Measurements from ENCODE around the gene IL4R. TPM values are rescaled to one million over a fixed set of nuclear protein-coding genes. Genes with fewer than 3 reads are reported as not detected.

The IL4R gene
- total RNA-seq, 1 donor from 2014 or later: 9.6 TPM

- H3K27ac Mint-ChIP-seq: no peak overlapping the region
- no peak overlapping the region for H3K4me2 ChIP-seq
- no peak overlapping the region for H3K27ac ChIP-seq
Measured at GRCh38 chr16:27365142-27366089, 51.6 kb downstream of the IL4R start.

GRCh38 chr16:27366687-27367460, 53.1 kb downstream of the IL4R start:
- Mint-ChIP-seq H3K9me3 (no peaks in the 10 kb centered on the region), H3K36me3 (no peaks in the 10 kb centered on the region), H3K27me3 (ENCODE audit: insufficient read depth, low read depth) (peaks cover 2% of the 10 kb centered on the region), H3K4me3 (no peak overlapping the region), H3K4me1 (no peaks in the 10 kb centered on the region), H3K27ac (no peak overlapping the region)
- no peaks in the 10 kb centered on the region for H4K20me1 ChIP-seq (ENCODE audit: low read depth)
- no peaks in the 10 kb centered on the region for H3F3A ChIP-seq (ENCODE audit: low read depth)
- DNase-seq (ENCODE audit: low spot score): no peak
- no peak overlapping the region for H3K9ac ChIP-seq
- TF ChIP-seq EZH2 (IDR thresholded peaks at IDR 0.05) (no peak), CTCF (IDR thresholded peaks at IDR 0.05) (no peak), EZH2phosphoT487 (IDR thresholded peaks at IDR 0.05) (no peak)
- no peaks in the 10 kb centered on the region for H3K27me3 ChIP-seq
- H3K9me3 ChIP-seq (ENCODE audit: low read depth): no peaks in the 10 kb centered on the region
- H3K27ac ChIP-seq: no peak overlapping the region
- no peaks in the 10 kb centered on the region for H3K36me3 ChIP-seq
- no peak overlapping the region for H3K4me2 ChIP-seq
- H3K4me3 ChIP-seq: no peak overlapping the region
- H2AFZ ChIP-seq (replicated peaks): no peak overlapping the region
- no peaks in the 10 kb centered on the region for H3K79me2 ChIP-seq (ENCODE audit: low read depth)
- no peaks in the 10 kb centered on the region for H3K4me1 ChIP-seq

More at GRCh38 chr16:27365142-27366089, 51.6 kb downstream of the IL4R start:
- H3K4me1 Mint-ChIP-seq: no peaks in the 10 kb centered on the region
- no peak for TF ChIP-seq EZH2phosphoT487 (IDR thresholded peaks at IDR 0.05)
- no peak for TF ChIP-seq CTCF (IDR thresholded peaks at IDR 0.05)
- TF ChIP-seq EZH2 (IDR thresholded peaks at IDR 0.05): no peak
- no peak overlapping the region for H3K4me3 Mint-ChIP-seq
- Histone ChIP-seq H3K9ac (no peak overlapping the region), H3K4me1 (no peaks in the 10 kb centered on the region), H3K36me3 (no peaks in the 10 kb centered on the region), H4K20me1 (ENCODE audit: low read depth) (no peaks in the 10 kb centered on the region), H3K79me2 (ENCODE audit: low read depth) (no peaks in the 10 kb centered on the region), H3F3A (ENCODE audit: low read depth) (no peaks in the 10 kb centered on the region), H3K9me3 (ENCODE audit: low read depth) (no peaks in the 10 kb centered on the region), H3K27me3 (no peaks in the 10 kb centered on the region), H3K4me3 (no peak overlapping the region), H2AFZ (replicated peaks) (no peak overlapping the region)
- no peak for DNase-seq (ENCODE audit: low spot score)
- H3K27me3 Mint-ChIP-seq (ENCODE audit: insufficient read depth, low read depth): no peaks in the 10 kb centered on the region
- no peaks in the 10 kb centered on the region for H3K9me3 Mint-ChIP-seq
- no peaks in the 10 kb centered on the region for H3K36me3 Mint-ChIP-seq

GRCh38 chr16:27367461-27368357, 53.9 kb downstream of the IL4R start:
- Histone ChIP-seq H3K4me1 (no peaks in the 10 kb centered on the region), H3K79me2 (ENCODE audit: low read depth) (no peaks in the 10 kb centered on the region), H3F3A (ENCODE audit: low read depth) (no peaks in the 10 kb centered on the region), H3K27me3 (no peaks in the 10 kb centered on the region), H4K20me1 (ENCODE audit: low read depth) (no peaks in the 10 kb centered on the region), H3K27ac (no peak overlapping the region), H3K36me3 (no peaks in the 10 kb centered on the region), H3K4me3 (no peak overlapping the region), H2AFZ (replicated peaks) (peak overlapping the region; percentile 46), H3K9ac (no peak overlapping the region), H3K4me2 (no peak overlapping the region), H3K9me3 (ENCODE audit: low read depth) (no peaks in the 10 kb centered on the region)
- Mint-ChIP-seq H3K36me3 (no peaks in the 10 kb centered on the region), H3K4me3 (no peak overlapping the region), H3K9me3 (no peaks in the 10 kb centered on the region), H3K27ac (no peak overlapping the region), H3K4me1 (no peaks in the 10 kb centered on the region), H3K27me3 (ENCODE audit: insufficient read depth, low read depth) (peaks cover 2% of the 10 kb centered on the region)
- DNase-seq (ENCODE audit: low spot score): peak; percentile 83
- TF ChIP-seq EZH2 (IDR thresholded peaks at IDR 0.05) (no peak), EZH2phosphoT487 (IDR thresholded peaks at IDR 0.05) (no peak), CTCF (IDR thresholded peaks at IDR 0.05) (peak; percentile 76)
